ENCODE measurements around the gene CES1.
"Not testable (repeated sequence)": the region's sequence is repeated elsewhere in the genome, so short reads cannot be mapped to it uniquely, and the experiment has no call there.

GRCh38 chr16:55791512-55791911 lies 41.4 kb downstream of the CES1 start:
- not testable (repeated sequence) for TF ChIP-seq POLR2AphosphoS5 (IDR thresholded peaks at IDR 0.05; ENCODE audit: borderline replicate concordance, low read depth, low read length); EZH2 (IDR thresholded peaks at IDR 0.05); FOXP2 (optimal IDR thresholded peaks at IDR 0.05; ENCODE audit: control extremely low read depth, extremely low read length, insufficient read depth)
